Endometrial microvascular endothelial cells (primary cell): ENCODE results near the gene MIAT. TPM values are rescaled to one million over a fixed set of nuclear protein-coding genes. Genes with fewer than 3 reads are reported as not detected.

Source experiments
- in situ Hi-C: cut with HindIII; loops from 2 replicates; pipeline ENCODE4 v1.10.0; 2017; ENCODE audit warnings: low sequenced_read_pairs, low pct_unique_long_range_greater_than_20kb; ENCODE audit errors: inconsistent ontology term
- total RNA-seq: library from RNA; depleted of rRNA; stranded (reverse); fragments of >200 nt; gene quantifications from one replicate; pipeline ENCODE4 v1.2.3, GENCODE V29; 2015; ENCODE audit errors: inconsistent ontology term

MIAT gene
- total RNA-seq, 1 donor from 2014 or later: not detected

DNA sequence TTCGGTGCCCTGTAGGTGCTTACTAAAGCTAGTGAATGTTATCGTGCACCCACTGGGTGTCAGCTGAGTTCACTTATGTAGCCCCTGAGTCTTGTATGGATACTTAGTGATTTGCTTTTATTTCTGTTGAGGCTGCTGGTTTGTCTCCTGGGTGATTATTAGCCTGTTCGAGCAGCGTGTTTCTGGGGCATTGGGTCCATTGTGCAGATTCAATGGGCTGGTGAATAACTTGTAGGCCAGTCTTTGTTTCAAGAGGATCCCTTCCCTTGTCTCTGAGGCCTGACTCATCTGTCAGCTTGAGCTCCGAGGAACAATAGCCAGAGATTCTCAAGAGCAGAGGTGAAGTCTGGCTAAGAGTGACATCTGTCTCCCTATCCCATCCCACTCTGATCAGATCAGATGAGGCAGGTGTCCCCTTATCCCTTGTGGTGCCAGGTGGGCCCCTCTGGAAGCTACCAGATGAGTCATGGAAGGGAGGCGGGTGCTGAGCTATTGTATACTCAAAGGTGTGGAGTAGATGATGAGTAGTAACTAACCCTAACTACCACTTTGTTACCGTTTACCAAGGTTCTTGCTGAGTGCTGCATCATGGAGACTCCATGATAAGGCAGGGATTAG is 3.7 kb downstream of the MIAT start:
- in situ Hi-C loops: no loop called here

DNA sequence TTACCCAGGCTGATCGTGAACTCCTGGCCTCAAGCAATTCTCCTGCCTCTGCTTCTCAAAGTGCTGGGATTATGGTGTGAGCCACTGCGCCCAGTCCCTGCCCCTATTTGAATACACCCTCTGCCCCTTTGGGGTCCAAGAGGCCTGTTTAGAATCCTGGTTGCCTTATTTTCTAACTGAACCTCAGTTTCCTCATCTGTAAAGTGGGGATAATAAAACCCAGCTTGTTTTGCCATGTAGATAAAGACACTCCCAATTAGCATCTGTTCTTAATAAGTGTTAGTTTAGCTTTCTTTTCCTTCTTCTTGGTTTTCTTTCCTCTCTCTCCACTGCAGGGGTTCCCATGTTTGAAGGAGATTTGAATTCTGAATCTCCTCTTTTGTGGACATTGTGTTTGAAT is 4.8 kb downstream of the MIAT start:
- in situ Hi-C loops: no loop called here

DNA sequence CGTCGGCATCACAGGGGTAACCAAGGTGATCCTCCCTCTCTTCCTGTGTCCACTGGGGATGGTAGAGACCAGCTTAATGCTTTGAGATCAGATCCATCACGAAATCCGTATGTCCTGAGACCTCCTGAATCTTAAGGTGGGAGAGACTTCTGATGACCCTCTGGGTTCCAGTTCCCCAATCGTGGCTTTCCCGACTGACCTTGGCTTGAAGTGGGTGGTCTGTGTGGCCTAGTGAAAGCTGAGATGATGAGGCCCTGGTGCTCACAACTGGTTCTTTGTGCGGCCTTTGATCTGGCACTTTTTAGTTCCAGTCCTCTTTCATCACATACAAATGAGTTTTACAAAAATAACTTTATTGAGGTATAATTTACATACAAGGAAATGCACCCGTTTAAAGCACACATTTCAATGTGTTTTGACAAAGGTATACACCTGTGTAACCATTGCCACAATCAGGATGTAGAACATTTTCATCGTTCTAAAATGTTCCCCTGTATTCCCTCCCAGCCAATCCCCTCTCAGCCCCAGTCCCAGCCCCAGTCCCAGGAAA is 6.1 kb downstream of the MIAT start:
- in situ Hi-C loops: no loop called here

DNA sequence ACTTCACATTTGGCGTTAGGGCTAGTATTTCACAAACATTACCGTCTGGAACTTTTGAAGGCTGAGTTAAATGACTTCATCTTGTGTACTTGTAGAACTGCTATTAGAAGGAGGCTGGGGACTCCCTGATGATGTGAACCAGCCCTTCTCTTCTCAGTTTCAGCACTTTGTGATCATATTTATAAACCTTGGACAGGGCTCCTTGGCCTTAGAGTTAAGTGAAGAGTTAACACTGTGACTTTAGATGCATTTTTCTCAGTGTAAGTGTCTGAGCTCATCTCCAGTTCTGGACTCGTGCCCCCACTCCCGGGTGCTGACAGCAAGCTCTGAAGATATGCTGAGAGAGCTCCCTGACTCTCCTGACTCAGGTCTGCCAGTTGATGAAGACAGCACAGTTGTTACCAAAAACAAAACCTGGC is 8.4 kb downstream of the MIAT start:
- in situ Hi-C loops: no loop called here

DNA sequence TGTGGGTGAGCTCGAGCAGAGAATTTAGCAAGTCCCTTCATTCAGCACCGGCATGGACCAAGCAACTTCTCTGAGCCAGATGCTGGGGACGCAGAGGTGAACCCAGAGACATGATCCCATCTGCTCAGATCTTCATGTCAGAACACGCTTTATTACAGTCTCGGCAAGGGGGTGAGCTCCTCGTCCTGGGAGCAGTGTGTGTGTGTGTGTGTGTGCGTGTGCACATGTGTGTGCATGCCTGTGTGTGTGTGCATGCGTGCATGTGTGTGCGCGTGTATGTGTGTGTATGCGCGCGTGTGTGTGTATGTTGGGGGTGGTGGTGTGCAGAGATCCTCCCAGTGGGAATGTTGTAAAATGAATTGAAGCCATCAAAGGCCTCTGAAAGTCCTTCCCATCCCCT is 9.8 kb downstream of the MIAT start:
- in situ Hi-C loops: no loop called here

DNA sequence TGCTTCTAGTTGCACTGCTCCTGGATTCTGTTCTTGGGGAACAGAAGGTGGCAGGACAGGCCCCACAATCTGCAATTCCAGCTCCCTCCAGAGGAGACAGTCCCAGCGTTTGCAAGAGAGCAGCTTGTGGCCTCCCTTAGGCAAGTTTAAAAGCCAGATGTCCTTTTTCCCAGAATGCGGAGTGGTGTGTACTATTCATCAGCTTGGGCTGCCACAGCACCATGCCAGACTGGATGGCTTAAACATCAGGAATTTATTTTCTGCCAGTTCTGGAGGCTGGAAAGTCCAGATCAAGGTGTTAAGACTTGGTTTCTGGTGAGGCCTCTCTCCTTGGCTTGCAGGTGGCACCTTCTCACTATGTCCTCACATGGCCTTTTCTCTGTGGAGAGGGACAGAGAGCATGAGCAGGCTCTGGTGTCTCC is 11.7 kb downstream of the MIAT start:
- in situ Hi-C loops: no loop called here

DNA sequence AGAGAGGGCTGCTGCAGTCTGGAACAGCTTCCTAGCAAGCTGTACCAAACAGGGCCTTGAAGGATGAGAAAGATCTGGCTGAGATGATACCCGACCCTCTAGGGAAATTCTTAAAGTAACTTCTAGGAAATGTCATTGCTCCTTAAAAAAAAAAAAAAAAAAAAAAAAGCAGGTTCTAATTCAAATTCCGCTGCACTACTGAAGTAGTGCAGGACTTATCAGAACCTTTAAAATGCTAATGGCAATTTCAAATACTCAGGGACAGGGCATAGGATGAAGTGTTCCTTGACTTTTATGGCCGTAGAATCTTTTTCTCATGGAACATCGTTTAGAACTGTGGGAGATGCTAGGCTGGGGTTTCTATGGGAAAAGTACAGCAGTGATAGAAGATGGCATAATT is 13.1 kb downstream of the MIAT start:
- in situ Hi-C loops: no loop called here

DNA sequence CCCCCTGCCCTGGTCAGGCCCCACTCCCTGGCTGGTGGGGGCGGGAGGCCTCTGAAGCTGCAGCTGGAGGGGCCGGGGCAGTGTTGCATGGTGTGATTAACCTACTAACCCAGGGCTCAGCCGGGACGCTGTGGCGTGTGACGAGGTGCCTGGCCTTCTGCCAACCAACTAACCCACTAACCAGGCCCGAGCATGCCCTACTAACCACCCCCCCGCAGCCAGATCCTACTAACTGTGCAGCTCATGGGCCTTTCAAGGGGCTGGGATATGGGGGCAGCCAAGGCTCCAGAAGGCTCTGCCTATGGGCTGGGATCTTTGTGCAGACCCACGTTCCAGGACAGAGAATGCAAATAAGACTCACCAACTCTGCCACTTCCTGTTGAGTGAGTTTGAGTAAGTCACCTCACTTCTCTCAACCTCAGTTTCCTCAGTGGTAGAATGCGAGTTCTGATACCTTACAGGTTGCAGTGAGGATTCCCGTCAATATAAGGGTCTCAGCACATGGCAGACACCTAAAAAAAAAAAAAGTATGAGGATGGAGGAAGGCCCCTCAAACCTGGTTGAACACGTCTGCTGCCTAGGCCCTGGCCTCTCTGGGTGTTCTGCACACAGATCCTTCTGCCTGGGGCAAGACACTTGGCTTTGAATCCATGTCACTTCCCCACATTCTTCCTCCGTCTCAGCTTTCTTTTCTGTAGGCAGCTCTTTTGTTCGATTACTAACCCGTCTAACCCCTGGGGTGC is 14.1 kb downstream of the MIAT start:
- in situ Hi-C loops: no loop called here

DNA sequence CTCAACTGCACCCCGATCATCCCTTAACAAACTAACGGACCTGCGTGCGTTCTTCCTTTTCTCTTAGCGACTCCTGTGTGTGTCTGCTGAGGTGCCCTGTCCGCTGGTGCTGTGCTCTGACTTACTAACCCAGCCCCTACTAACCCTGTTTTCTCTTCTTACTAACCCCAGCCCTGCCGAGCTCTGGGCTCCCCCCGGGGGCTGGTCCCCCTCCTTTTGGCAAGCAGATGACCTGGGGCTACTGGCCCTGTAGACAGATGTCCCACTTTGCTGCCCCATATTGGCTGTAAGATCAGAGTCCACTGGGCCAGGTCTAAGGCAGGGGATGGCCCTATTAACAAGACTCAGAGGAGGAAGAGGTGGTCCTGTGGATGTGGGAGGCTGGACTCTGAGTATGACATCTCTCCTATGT is 14.7 kb downstream of the MIAT start:
- in situ Hi-C loops: no loop called here

DNA sequence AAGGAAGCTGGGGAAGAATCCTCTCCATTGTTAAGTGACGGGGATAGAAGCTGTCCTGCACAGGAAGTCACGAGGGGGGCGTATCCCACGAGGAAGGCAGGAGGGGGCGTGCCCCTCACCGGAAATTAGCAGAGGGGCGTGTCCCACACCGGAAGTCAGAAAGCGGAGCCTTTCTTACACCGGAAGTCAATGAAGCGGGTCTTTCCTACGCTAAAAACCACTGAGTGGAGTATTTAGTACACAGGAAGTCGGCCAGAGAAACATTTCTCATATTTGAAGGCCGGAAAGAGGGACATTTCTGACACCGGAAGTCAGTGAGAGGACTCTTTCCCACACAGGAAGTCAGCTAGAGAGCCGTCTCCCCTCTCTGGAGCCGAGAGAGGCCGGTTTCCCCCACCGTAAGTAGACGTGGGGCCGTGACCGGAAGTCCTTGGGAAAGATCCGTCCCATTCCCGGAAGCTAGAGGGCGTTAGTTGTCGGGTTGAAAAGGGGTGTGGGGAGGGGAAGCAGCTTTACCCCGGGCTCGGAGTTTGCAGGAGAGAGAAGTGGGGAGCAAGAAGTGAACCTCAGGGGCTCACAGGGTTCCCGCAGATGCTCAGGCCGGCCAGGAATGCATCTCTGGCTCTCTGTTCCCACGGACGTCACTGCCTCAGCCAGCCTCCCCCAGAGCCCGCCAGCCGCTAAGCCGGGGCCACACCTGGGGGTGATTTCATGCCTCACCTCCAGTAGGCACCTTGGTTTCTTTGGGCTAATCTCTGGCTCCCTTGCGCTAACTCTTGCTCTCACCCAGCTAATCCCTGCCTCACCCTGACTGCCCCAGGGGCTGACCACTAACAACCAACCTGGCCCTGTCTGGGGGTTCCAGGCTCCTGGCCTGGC is 15.4 kb downstream of the MIAT start:
- in situ Hi-C loops: no loop called here

DNA sequence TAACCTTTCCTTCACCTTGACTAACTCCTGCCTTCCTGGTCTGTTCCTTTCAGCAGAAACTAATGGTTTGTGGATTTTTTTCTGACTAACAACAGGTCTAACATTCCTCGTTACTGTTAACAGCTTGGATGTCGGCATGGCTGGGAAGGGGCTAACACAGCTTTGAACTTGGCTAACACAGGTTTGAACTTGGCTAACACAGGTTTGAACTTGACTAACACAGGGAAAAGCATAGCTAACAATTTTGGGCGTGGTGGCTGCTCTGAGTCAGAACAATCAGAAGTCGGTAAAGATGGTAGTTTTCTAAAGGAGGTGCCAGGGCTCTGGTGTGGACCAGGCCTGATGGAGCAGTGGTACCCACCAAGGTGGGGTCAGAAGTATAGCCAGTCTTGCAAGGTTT is 16.1 kb downstream of the MIAT start:
- in situ Hi-C loops: no loop called here

DNA sequence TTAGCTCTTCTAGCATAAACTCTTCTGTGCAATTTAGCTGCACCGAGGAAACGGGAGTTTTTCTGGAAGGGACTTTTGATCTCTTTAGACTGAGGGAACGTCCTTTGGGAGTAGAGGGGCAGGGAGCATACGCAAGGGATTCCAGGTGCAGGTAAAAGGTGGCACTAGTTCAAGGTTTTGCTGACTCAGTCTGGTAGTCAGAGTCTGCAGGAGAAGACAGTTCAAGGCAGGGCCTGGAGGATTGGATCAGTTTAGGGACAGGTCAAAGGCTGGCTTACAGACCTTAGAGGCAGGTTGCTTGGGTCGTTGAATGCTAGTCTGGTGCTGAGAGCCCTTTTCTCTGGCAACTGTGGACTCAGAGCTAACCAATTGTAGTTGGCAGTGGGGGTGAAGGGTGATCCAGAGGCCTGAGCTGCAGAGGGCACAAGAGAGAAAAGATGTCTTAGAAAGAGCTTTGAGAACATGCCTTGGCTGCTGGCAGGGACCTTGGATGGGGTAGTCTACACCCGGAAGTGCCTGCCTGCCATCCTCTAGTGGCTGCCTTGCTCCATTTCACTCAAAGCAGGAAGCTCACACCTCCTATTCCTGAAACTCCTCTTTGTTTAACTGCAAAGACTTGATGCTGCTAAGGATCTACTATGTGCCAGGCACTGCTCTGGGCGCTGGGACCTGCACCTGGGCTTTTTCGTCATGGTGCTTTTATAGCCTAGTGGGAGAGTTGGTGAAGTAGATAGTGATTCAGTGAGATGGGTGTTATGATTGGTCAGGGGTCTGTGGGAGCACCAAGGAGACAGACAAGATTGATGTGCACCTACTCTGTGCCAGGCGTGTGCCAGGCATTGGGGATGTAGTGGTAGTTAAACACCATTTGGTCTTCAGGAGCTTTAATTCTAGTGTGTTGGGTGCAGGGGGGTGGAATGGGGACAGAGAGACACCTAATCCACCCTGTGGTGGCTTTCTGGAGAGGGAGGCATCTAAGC is 17.1 kb downstream of the MIAT start:
- in situ Hi-C loops: loop anchor here (25.0 kb wide), 1 partner anchor 738 kb away; no protein-coding TSS in a partner anchor

DNA sequence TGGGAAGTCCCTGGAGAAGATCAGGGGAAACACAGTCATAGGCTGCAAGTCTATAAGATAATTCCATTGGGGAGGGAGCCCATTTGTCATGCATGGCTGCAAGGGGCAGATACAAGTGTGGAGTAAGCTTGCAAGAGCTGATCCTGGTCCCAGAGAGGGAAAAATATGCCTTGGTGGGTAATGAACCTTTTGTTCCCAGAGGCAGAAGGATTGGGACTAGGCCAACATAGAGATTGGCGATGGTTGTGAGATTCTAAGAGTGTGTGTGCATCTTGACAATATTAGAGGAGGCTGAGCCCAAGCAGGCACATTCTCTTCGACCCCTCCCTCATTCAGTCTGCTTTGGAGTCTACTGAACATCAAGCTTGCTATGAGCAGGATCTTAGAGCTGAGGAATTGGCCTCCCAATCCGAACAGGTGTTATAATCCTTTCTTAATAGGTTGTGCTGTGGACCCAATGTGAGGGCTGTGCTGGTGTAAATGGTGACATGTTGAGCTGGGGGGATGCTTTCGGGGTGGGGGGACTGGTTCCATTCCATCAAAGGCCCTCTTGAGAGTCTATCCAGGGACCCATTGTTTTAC is 18.4 kb downstream of the MIAT start:
- in situ Hi-C loops: loop anchor here (25.0 kb wide), 1 partner anchor 737 kb away; no protein-coding TSS in a partner anchor

DNA sequence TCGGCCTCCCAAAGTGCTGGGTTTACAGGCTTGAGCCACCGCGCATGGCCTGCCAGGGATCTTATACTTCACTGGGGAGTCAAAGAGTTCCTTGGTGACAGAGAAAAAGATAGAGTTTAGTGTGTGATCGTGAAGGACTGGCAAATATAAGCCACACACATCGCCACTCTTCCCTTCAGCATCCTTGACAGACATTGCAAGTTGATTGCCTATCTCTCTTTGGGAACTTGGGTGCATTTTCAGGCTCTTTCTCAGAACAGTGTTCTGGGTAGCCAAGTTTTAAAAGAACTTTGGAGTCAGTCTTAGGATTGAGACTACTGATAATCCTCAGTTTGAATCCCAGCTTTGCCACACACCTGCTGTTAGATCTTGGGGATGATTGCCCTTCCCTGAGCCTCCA is 19.8 kb downstream of the MIAT start:
- in situ Hi-C loops: loop anchor here (25.0 kb wide), 1 partner anchor 735 kb away; no protein-coding TSS in a partner anchor

DNA sequence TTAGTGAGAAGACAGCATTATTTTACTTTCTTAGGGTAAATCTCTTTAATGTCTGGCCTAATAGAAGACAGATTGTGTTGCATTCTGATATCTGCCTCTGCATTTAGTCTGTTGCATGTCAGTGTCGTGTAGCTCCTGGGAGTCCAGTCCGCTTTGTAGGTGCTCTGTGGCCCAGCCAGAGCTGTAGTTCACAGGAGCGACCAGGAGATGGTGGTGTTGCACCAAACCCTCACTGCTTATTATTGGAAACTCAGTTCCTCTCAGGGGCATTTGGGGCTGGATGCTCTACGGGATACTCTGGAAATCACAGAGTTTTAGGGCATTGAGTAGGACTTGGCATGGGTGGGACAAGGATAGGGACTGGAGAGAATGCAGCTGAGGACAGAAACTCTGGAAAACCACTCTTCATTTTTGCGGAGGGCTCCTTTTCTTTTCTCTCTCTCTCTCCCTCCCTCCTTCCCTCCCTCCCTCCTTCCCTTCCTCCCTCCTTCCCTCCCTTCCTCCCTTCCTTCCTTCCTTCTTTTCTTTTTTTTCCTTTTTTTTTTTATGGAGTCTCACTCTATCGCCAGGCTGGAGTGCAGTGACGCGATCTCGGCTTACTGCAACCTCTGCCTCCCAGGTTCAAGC is 21.7 kb downstream of the MIAT start:
- in situ Hi-C loops: loop anchor here (25.0 kb wide), 1 partner anchor 733 kb away; no protein-coding TSS in a partner anchor

DNA sequence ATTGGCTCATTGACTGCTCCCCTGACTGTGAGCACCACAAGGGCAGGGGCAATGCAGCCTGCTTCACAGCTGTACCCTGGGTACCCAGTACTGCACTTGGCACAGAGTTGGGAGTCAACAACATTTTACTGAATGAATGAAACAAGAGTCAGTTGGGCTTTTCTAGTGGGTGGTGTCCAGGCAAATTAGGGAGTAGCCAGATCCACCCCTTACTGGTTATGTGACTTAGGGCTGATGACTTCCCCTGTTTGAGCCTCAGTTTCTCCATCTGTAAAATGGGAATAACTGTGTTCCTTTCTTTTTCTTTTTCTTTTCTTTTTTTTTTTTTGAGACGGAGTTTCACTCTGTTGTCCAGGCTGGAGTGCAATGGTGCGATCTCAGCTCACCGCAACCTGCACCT is 23.1 kb downstream of the MIAT start:
- in situ Hi-C loops: loop anchor here (25.0 kb wide), 1 partner anchor 732 kb away; no protein-coding TSS in a partner anchor

DNA sequence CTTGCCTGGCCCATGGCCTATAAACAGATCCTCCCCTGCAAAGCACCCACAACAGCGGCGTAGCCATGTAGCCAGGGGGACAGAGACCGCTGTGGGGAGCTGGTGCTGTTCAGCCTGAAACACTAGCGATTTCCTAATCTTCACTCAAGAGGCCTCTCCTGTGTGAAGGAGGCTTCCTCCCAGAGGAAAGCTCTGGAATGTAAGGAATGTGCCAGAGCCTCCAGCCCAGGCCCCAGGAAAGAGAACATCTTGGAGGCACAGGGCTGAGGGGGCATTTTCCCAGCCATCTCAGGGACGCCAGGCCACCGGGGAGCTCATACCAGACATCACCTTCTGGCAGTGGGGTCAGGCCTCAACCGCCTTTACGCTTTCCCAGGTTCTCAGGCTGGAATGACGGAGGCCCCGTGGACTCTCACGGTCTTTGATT is 24.0 kb downstream of the MIAT start:
- in situ Hi-C loops: loop anchor here (25.0 kb wide), 1 partner anchor 731 kb away; no protein-coding TSS in a partner anchor
